HL-60 (cell line): ENCODE data around the gene PSRC1.

Experiments used
- DNase-seq, 2 experiments: peaks; one replicate each; pipeline ENCODE4 v3.0.0-alpha.2; 2010 to 2020; ENCODE audit warnings: low read depth in 1 of 2, low spot score in 1 of 2
- H3K27ac ChIP-seq: fragments of 250-450 bp; sonication (Bioruptor Pico); replicated peaks from 2 replicates; pipeline ENCODE4 v1.5.1; 2020; ENCODE audit warnings: mild to moderate bottlenecking, moderate library complexity
- H3K27me3 ChIP-seq: fragments of 250-450 bp; sonication (Bioruptor Pico); 2 replicates; pipeline ENCODE4 v1.5.1; 2021; ENCODE audit warnings: mild to moderate bottlenecking, moderate library complexity; ENCODE audit not compliant: insufficient read depth, poor library complexity, severe bottlenecking
- H3K4me3 ChIP-seq: replicated peaks from 2 replicates; pipeline ENCODE4 v1.5.1; 2011; ENCODE audit warnings: mild to moderate bottlenecking, control low read depth, low read length; ENCODE audit not compliant: insufficient read depth
- CTCF ChIP-seq: IDR thresholded peaks from one replicate; pipeline ENCODE4 v1.5.1; 2011; ENCODE audit warnings: low read length, control low read depth, inconsistent platforms; ENCODE audit not compliant: insufficient read depth
- GABPA ChIP-seq: IDR thresholded peaks from 2 replicates; pipeline ENCODE4 v1.6.1; 2012; ENCODE audit warnings: low read depth
- POLR2AphosphoS5 ChIP-seq: IDR thresholded peaks from 2 replicates; pipeline ENCODE4 v1.6.1; 2012; ENCODE audit warnings: low read depth
- REST ChIP-seq: IDR thresholded peaks from 2 replicates; pipeline ENCODE4 v1.6.1; 2012; ENCODE audit warnings: low read depth; ENCODE audit not compliant: insufficient replicate concordance
- SPI1 ChIP-seq: IDR thresholded peaks from 2 replicates; pipeline ENCODE4 v1.6.1; 2012; ENCODE audit warnings: low read depth, mild to moderate bottlenecking, borderline replicate concordance

PSRC1 gene

GRCh38 chr1:109267743-109268300, 15.1 kb downstream of the PSRC1 start:
- TF ChIP-seq CTCF: no peak
- no peak for TF ChIP-seq GABPA
- DNase-seq: no peak
- Histone ChIP-seq H3K27ac (no peak overlapping the region), H3K27me3 (no peaks in the 10 kb centered on the region), H3K4me3 (no peak overlapping the region)

- H3K27me3 ChIP-seq: no peaks in the 10 kb centered on the region
- DNase-seq: no peak
- no peak overlapping the region for H3K27ac ChIP-seq
- no peak overlapping the region for H3K4me3 ChIP-seq
- no peak for TF ChIP-seq REST
These were observed 16.0 kb downstream of the PSRC1 start for GRCh38 chr1:109266965-109267364.

- no peak overlapping the region for H3K4me3 ChIP-seq
- TF ChIP-seq SPI1: no peak
- TF ChIP-seq GABPA: no peak
- no peak for TF ChIP-seq POLR2AphosphoS5
- no peak overlapping the region for H3K27ac ChIP-seq
- no peaks in the 10 kb centered on the region for H3K27me3 ChIP-seq
- DNase-seq: no peak
These were observed 17.1 kb downstream of the PSRC1 start for GRCh38 chr1:109265741-109266330.

GRCh38 chr1:109265016-109265415, 17.9 kb downstream of the PSRC1 start:
- DNase-seq: no peak
- no peak overlapping the region for H3K4me3 ChIP-seq
- no peak for TF ChIP-seq REST
- TF ChIP-seq CTCF: no peak
- no peak for TF ChIP-seq SPI1
- no peak for TF ChIP-seq POLR2AphosphoS5
- TF ChIP-seq GABPA: no peak

GRCh38 chr1:109264379-109264755, 18.6 kb downstream of the PSRC1 start:
- TF ChIP-seq POLR2AphosphoS5 (no peak), CTCF (no peak), REST (no peak), GABPA (no peak), SPI1 (no peak)
- Histone ChIP-seq H3K27ac (no peak overlapping the region), H3K27me3 (no peaks in the 10 kb centered on the region), H3K4me3 (no peak overlapping the region)
- DNase-seq: no peak

More at GRCh38 chr1:109265016-109265415, 17.9 kb downstream of the PSRC1 start:
- Histone ChIP-seq H3K27ac (no peak overlapping the region), H3K27me3 (no peaks in the 10 kb centered on the region)
